ENCODE data around the gene PXDC1.

PXDC1 gene

GRCh38 chr6:3746696-3747095 lies 4.8 kb downstream of the PXDC1 start:
- DNase-seq (ENCODE audit: low read depth), result no peak

GRCh38 chr6:3746119-3746691 lies 5.3 kb downstream of the PXDC1 start:
- no peak for DNase-seq (ENCODE audit: low read depth)

GRCh38 chr6:3745566-3746118 lies 5.9 kb downstream of the PXDC1 start:
- DNase-seq (ENCODE audit: low read depth), result no peak

- no peak for DNase-seq (ENCODE audit: low read depth)
Measured at GRCh38 chr6:3744901-3745470, 6.5 kb downstream of the PXDC1 start.

- no peak for DNase-seq (ENCODE audit: low read depth)
Measured at GRCh38 chr6:3744211-3744900, 7.2 kb downstream of the PXDC1 start.

- no peak for DNase-seq (ENCODE audit: low read depth)
Measured at GRCh38 chr6:3743541-3743940, 8.0 kb downstream of the PXDC1 start.

- DNase-seq (ENCODE audit: low read depth), result peak; percentile 85
Measured at GRCh38 chr6:3742426-3743344, 8.8 kb downstream of the PXDC1 start.

GRCh38 chr6:3742076-3742425 lies 9.5 kb downstream of the PXDC1 start:
- no peak for DNase-seq (ENCODE audit: low read depth)

- no peak for DNase-seq (ENCODE audit: low read depth)
Measured at GRCh38 chr6:3741477-3741871, 10.0 kb downstream of the PXDC1 start.

- DNase-seq (ENCODE audit: low read depth), result no peak
Measured at GRCh38 chr6:3740551-3741476, 10.7 kb downstream of the PXDC1 start.

GRCh38 chr6:3739311-3739897 lies 12.1 kb downstream of the PXDC1 start:
- DNase-seq (ENCODE audit: low read depth), result no peak

GRCh38 chr6:3738381-3739131 lies 13.0 kb downstream of the PXDC1 start:
- no peak for DNase-seq (ENCODE audit: low read depth)

GRCh38 chr6:3737831-3738210 lies 13.7 kb downstream of the PXDC1 start:
- no peak for DNase-seq (ENCODE audit: low read depth)

- DNase-seq (ENCODE audit: low read depth), result no peak
Measured at GRCh38 chr6:3737149-3737830, 14.2 kb downstream of the PXDC1 start.

- no peak for DNase-seq (ENCODE audit: low read depth)
Measured at GRCh38 chr6:3735029-3735605, 16.4 kb downstream of the PXDC1 start.

GRCh38 chr6:3734023-3734422 lies 17.5 kb downstream of the PXDC1 start:
- no peak for DNase-seq (ENCODE audit: low read depth)

- no peak for DNase-seq (ENCODE audit: low read depth)
Measured at GRCh38 chr6:3733321-3733925, 18.1 kb downstream of the PXDC1 start.

GRCh38 chr6:3732345-3733141 lies 19.0 kb downstream of the PXDC1 start:
- DNase-seq (ENCODE audit: low read depth), result peak; percentile 41

All from activated T-cell treated with anti-CD3 and anti-CD28 coated beads for 24 hours (primary cell).